Panc1 (cell line): ENCODE results near the gene GOLGA1.

Experiments used
- CTCF ChIP-seq: fragments of 450-650 bp; IDR thresholded peaks from 2 replicates; pipeline ENCODE4 v1.5.1; 2017; ENCODE audit warnings: mild to moderate bottlenecking
- POLR2AphosphoS5 ChIP-seq: IDR thresholded peaks from 2 replicates; pipeline ENCODE4 v1.6.1; 2012; ENCODE audit warnings: mild to moderate bottlenecking, low read depth, low read length, moderate library complexity
- REST ChIP-seq, 2 experiments: IDR thresholded peaks; 2 replicates each; pipeline ENCODE4 v1.6.1; 2011 to 2012; ENCODE audit warnings: low read depth in 2 of 2, control low read depth in 1 of 2, low read length in 1 of 2, mild to moderate bottlenecking in 1 of 2, moderate library complexity in 1 of 2; ENCODE audit not compliant: insufficient read depth in 1 of 2
- SIN3A ChIP-seq: IDR thresholded peaks from 2 replicates; pipeline ENCODE4 v1.6.1; 2012; ENCODE audit warnings: low read depth, mild to moderate bottlenecking, low read length, moderate library complexity, borderline replicate concordance; ENCODE audit not compliant: insufficient read depth

- TF ChIP-seq CTCF (no peak), SIN3A (no peak), POLR2AphosphoS5 (no peak), REST (IDR thresholded peaks at IDR 0.05; ENCODE audit: insufficient read depth in 1 of 2, low read depth in 2 of 2, low read length in 1 of 2) (no peak)
Measured at GRCh38 chr9:124949387-124949786, 8.5 kb upstream of the GOLGA1 start.
